ENCODE data around the gene THADA.
"Not testable (repeated sequence)": the region's sequence is repeated elsewhere in the genome, so short reads cannot be mapped to it uniquely, and the experiment has no call there.

THADA gene

GRCh38 chr2:43402452-43402937 lies 193.3 kb downstream of the THADA start:
- no peak for DNase-seq

- no peak for DNase-seq
Observed at GRCh38 chr2:43402002-43402401, 193.8 kb downstream of the THADA start.

- no peak for DNase-seq
Observed at GRCh38 chr2:43400508-43400907, 195.3 kb downstream of the THADA start.

GRCh38 chr2:43399515-43400264 lies 196.1 kb downstream of the THADA start:
- DNase-seq, result no peak

GRCh38 chr2:43399098-43399497 lies 196.7 kb downstream of the THADA start:
- DNase-seq, result no peak

- DNase-seq, result no peak
Observed at GRCh38 chr2:43397821-43398220, 198.0 kb downstream of the THADA start.

- no peak for DNase-seq
Observed at GRCh38 chr2:43397411-43397810, 198.4 kb downstream of the THADA start.

GRCh38 chr2:43396344-43396743 lies 199.5 kb downstream of the THADA start:
- not testable (repeated sequence) for DNase-seq

GRCh38 chr2:43393918-43394317 lies 201.9 kb downstream of the THADA start:
- DNase-seq, result no peak

- no peak for DNase-seq
Observed at GRCh38 chr2:43391878-43392215, 204.0 kb downstream of the THADA start.

- DNase-seq, result no peak
Observed at GRCh38 chr2:43391201-43391877, 204.5 kb downstream of the THADA start.

GRCh38 chr2:43389581-43390466 lies 206.0 kb downstream of the THADA start:
- no peak for DNase-seq

GRCh38 chr2:43388371-43388770 lies 207.5 kb downstream of the THADA start:
- no peak for DNase-seq

GRCh38 chr2:43387092-43388062 lies 208.5 kb downstream of the THADA start:
- DNase-seq, result no peak

- not testable (repeated sequence) for DNase-seq
Observed at GRCh38 chr2:43386679-43387078, 209.2 kb downstream of the THADA start.

- DNase-seq, result no peak
Observed at GRCh38 chr2:43384143-43384542, 211.7 kb downstream of the THADA start.

GRCh38 chr2:43383533-43383932 lies 212.3 kb downstream of the THADA start:
- DNase-seq, result no peak

- no peak for DNase-seq
Observed at GRCh38 chr2:43379494-43379893, 216.3 kb downstream of the THADA start.

GRCh38 chr2:43377327-43377726 lies 218.5 kb downstream of the THADA start:
- no peak for DNase-seq

GRCh38 chr2:43376523-43377198 lies 219.2 kb downstream of the THADA start:
- no peak for DNase-seq

GRCh38 chr2:43375746-43376522 lies 219.9 kb downstream of the THADA start:
- no peak for DNase-seq

Measured in T-helper 9 cell (primary cell).